A673 (cell line): ENCODE measurements around the gene EPAS1. TPM values are rescaled to one million over a fixed set of nuclear protein-coding genes. Genes with fewer than 3 reads are reported as not detected.

Experiments used
- BruUV-seq: library from RNA; stranded (reverse); fragments of 400-500 nt; replicated peaks from 2 replicates; lab custom pipeline; 2021; lab: Mats Ljungman, UMichigan
- CTCF ChIA-PET: fragments of 300-600 bp; sonication (Branson Sonifier 250); formaldehyde crosslinking; loops from one replicate; lab custom pipeline; 2022; ENCODE audit warnings: antibody characterized with exemption; lab: Charles Lee
- POLR2A ChIA-PET: fragments of 300-600 bp; sonication (Branson Sonifier 250); formaldehyde crosslinking; loops from one replicate; lab custom pipeline; 2022; ENCODE audit warnings: antibody characterized with exemption; ENCODE audit not compliant: low non-redundant PET; lab: Charles Lee
- DNase-seq: peaks from one replicate; pipeline ENCODE4 v3.0.0-alpha.2; 2015; ENCODE audit warnings: low spot score
- H3K27ac ChIP-seq: fragments of 200-600 bp; sonication (generic); 2 replicates; pipeline ENCODE4 v1.5.1; 2016; ENCODE audit warnings: mixed run types, low read depth, mild to moderate bottlenecking, mixed read lengths, antibody characterized with exemption, low read length; ENCODE audit not compliant: poor library complexity, severe bottlenecking
- H3K27me3 ChIP-seq: fragments of 200-600 bp; sonication (generic); replicated peaks from 2 replicates; pipeline ENCODE4 v1.6.1; 2017; ENCODE audit warnings: mixed run types, low read depth, mild to moderate bottlenecking, mixed read lengths, antibody characterized with exemption, low read length; ENCODE audit not compliant: insufficient read depth, poor library complexity
- H3K36me3 ChIP-seq: fragments of 200-600 bp; sonication (generic); 2 replicates; pipeline ENCODE4 v1.6.1; 2016; ENCODE audit warnings: mixed run types, mild to moderate bottlenecking, mixed read lengths, antibody characterized with exemption, low read length; ENCODE audit not compliant: insufficient read depth, poor library complexity, severe bottlenecking
- H3K4me1 ChIP-seq: fragments of 200-600 bp; sonication (generic); 2 replicates; pipeline ENCODE4 v1.6.1; 2017; ENCODE audit warnings: mixed run types, mild to moderate bottlenecking, mixed read lengths, antibody characterized with exemption, low read length; ENCODE audit not compliant: insufficient read depth, poor library complexity, severe bottlenecking
- H3K4me3 ChIP-seq: fragments of 200-600 bp; sonication (generic); 2 replicates; pipeline ENCODE4 v1.5.1; 2016; ENCODE audit warnings: low read depth, mixed run types, mild to moderate bottlenecking, mixed read lengths, low read length; ENCODE audit not compliant: poor library complexity, severe bottlenecking
- H3K9me3 ChIP-seq: fragments of 200-600 bp; sonication (generic); 2 replicates; pipeline ENCODE4 v1.6.1; 2016; ENCODE audit warnings: mixed run types, low read depth, mild to moderate bottlenecking, mixed read lengths, antibody characterized with exemption, low read length; ENCODE audit not compliant: poor library complexity, severe bottlenecking
- EZH2 ChIP-seq: fragments of 200-600 bp; sonication (generic); IDR thresholded peaks from 2 replicates; pipeline ENCODE4 v1.6.1; 2017; ENCODE audit warnings: borderline replicate concordance, low read depth, mild to moderate bottlenecking, mixed read lengths, antibody characterized with exemption, low read length; ENCODE audit not compliant: poor library complexity, severe bottlenecking
- intact Hi-C: fragments of 100-400 bp; cut with micrococcal nuclease; formaldehyde crosslinking; loops from one replicate; pipeline ENCODE4 v1.10.0; 2022; ENCODE audit not compliant: unreplicated experiment
- total RNA-seq: library from RNA; stranded (reverse); gene quantifications from 2 replicates; pipeline ENCODE4 v1.2.3, GENCODE V29; 2021
- TF ChIP-seq, protein P1 (sequence below): fragments of 300-800, 200-600 bp; sonication (generic); conservative IDR thresholded peaks from 2 replicates; pipeline ENCODE4 v1.5.1; 2017; ENCODE audit warnings: low read depth, mild to moderate bottlenecking, antibody characterized with exemption, low read length, moderate library complexity, mixed read lengths

The EPAS1 gene
- total RNA-seq, 1 experiment from 2014 or later = 0.41 TPM

- TF ChIP-seq EZH2 = no peak
- TF ChIP-seq, protein P1, sequence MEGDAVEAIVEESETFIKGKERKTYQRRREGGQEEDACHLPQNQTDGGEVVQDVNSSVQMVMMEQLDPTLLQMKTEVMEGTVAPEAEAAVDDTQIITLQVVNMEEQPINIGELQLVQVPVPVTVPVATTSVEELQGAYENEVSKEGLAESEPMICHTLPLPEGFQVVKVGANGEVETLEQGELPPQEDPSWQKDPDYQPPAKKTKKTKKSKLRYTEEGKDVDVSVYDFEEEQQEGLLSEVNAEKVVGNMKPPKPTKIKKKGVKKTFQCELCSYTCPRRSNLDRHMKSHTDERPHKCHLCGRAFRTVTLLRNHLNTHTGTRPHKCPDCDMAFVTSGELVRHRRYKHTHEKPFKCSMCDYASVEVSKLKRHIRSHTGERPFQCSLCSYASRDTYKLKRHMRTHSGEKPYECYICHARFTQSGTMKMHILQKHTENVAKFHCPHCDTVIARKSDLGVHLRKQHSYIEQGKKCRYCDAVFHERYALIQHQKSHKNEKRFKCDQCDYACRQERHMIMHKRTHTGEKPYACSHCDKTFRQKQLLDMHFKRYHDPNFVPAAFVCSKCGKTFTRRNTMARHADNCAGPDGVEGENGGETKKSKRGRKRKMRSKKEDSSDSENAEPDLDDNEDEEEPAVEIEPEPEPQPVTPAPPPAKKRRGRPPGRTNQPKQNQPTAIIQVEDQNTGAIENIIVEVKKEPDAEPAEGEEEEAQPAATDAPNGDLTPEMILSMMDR = no peak
- no TSS peak for BruUV-seq
- peaks cover 8% of the 10 kb centered on the region for H3K27me3 ChIP-seq
- no peak overlapping the region for H3K27ac ChIP-seq
- DNase-seq = no peak
- H3K4me1 ChIP-seq = no peaks in the 10 kb centered on the region
- no peaks in the 10 kb centered on the region for H3K36me3 ChIP-seq
- no peak overlapping the region for H3K4me3 ChIP-seq
- intact Hi-C loops = no loop called here
- no peaks in the 10 kb centered on the region for H3K9me3 ChIP-seq
- ChIA-PET CTCF (no interaction called here), POLR2A (no interaction called here)
Measured at GRCh38 chr2:46339676-46340459, 42.7 kb downstream of the EPAS1 start.

DNA sequence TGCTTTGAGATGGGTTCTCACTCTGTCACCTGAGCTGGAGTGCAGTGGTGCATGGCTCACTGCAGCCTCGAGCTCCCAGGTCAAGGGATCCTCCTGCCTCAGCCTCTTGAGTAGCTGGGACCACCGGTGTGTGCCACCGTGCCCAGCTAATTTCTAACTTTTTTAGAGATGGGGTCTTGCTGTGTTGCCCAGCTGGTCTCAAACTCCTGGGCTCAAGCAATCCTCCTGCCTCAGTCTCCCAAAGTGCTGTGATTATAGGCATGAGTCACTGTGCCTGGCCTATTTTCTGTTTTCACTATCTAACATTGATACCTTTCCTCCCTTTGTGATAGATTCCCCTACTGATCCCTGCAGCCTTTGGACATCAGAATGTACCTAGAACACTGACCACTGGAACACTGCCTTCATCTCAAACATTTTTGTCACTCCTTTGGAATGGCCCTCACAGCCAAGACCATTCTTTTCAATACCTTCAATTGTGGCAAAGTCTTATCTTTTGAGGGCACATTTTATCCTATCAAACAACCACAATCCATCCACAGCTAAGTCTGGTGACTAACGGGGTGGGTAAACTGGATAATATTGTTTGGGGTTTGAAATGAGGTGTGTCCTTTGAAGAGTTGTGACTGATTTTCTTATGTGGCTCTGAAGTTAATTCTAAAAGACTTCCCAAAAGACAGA is 43.7 kb downstream of the EPAS1 start:
- Histone ChIP-seq H3K4me1 (no peaks in the 10 kb centered on the region), H3K27ac (no peak overlapping the region), H3K27me3 (peaks cover 8% of the 10 kb centered on the region), H3K36me3 (no peaks in the 10 kb centered on the region), H3K4me3 (no peak overlapping the region), H3K9me3 (no peaks in the 10 kb centered on the region)
- intact Hi-C loops = no loop called here
- BruUV-seq = no TSS peak
- TF ChIP-seq EZH2 = no peak
- TF ChIP-seq, protein P1 = no peak
- ChIA-PET POLR2A (no interaction called here), CTCF (no interaction called here)
- no peak for DNase-seq

DNA sequence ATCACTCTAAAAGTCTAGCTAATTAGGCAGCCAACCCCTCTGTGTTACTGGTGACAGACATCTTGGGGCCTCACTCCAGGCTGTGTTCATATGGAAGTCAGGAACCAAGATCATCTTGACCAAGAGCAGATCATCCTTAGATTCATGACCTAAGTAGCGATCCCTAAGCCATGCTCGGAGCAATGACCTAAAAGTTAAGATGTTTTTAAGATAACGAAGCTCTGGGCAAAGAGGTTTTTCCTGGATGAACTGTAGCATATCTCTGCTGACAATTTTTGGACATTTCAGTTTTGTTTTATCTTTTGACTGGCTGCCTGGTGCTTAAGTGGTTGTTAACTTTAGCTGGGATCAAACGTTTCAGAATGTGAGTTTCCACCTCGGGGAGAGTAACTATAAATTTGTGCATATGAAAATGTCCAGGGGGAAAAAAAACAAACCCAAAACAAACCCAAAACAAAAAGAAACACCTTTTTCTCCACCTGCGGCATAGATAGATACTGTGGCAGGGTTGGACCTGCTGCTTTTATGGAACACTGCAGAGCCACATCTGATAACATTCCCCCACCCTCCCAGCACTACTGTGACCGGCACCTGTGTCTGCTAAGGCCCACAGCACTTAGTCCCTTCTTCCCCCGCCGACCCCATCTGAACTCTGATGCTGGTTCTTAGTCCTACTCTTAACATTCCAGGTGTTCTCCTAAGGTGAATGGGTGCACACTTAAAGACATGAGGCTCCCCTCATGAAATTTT is 45.5 kb downstream of the EPAS1 start:
- BruUV-seq = no TSS peak
- intact Hi-C loops = no loop called here
- H3K4me3 ChIP-seq = no peak overlapping the region
- no peaks in the 10 kb centered on the region for H3K36me3 ChIP-seq
- no peak overlapping the region for H3K27ac ChIP-seq
- DNase-seq = no peak
- no peaks in the 10 kb centered on the region for H3K4me1 ChIP-seq
- POLR2A ChIA-PET = no interaction called here
- CTCF ChIA-PET = no interaction called here
- no peaks in the 10 kb centered on the region for H3K9me3 ChIP-seq
- peaks cover 8% of the 10 kb centered on the region for H3K27me3 ChIP-seq
- TF ChIP-seq, protein P1 = no peak
- no peak for TF ChIP-seq EZH2
